HG03280 (cell line): ENCODE results near the gene CYSTM1.
"Not testable (repeated sequence)": the region's sequence is repeated elsewhere in the genome, so short reads cannot be mapped to it uniquely, and the experiment has no call there.

Experiments
- ATAC-seq: cut with Tn5 transposase; IDR thresholded peaks from one replicate; pipeline ENCODE4 v1.9.1; 2021; ENCODE audit warnings: mild to moderate bottlenecking, moderate library complexity; ENCODE audit not compliant: unreplicated experiment

Gene CYSTM1

GRCh38 chr5:140175367-140176030 is 511 bp downstream of the CYSTM1 start:
- peak; percentile 40 for ATAC-seq

GRCh38 chr5:140176031-140176387 is 1.0 kb downstream of the CYSTM1 start:
- no peak for ATAC-seq

- ATAC-seq, result no peak
Observed at GRCh38 chr5:140178086-140178410, 3.1 kb downstream of the CYSTM1 start.

GRCh38 chr5:140178482-140179116 is 3.6 kb downstream of the CYSTM1 start:
- no peak for ATAC-seq

- ATAC-seq, result no peak
Observed at GRCh38 chr5:140181002-140181483, 6.1 kb downstream of the CYSTM1 start.

GRCh38 chr5:140181525-140181924 is 6.5 kb downstream of the CYSTM1 start:
- no peak for ATAC-seq

GRCh38 chr5:140182075-140182711 is 7.2 kb downstream of the CYSTM1 start:
- ATAC-seq, result no peak

GRCh38 chr5:140182803-140183367 is 7.9 kb downstream of the CYSTM1 start:
- no peak for ATAC-seq

- no peak for ATAC-seq
Observed at GRCh38 chr5:140185409-140185808, 10.4 kb downstream of the CYSTM1 start.

- ATAC-seq, result no peak
Observed at GRCh38 chr5:140186267-140186671, 11.3 kb downstream of the CYSTM1 start.

GRCh38 chr5:140189253-140189652 is 14.3 kb downstream of the CYSTM1 start:
- ATAC-seq, result no peak

- no peak for ATAC-seq
Observed at GRCh38 chr5:140189977-140190871, 15.2 kb downstream of the CYSTM1 start.

GRCh38 chr5:140190872-140191218 is 15.9 kb downstream of the CYSTM1 start:
- ATAC-seq, result no peak

GRCh38 chr5:140192715-140193430 is 17.9 kb downstream of the CYSTM1 start:
- no peak for ATAC-seq

- ATAC-seq, result no peak
Observed at GRCh38 chr5:140194662-140195061, 19.7 kb downstream of the CYSTM1 start.

GRCh38 chr5:140196115-140196814 is 21.3 kb downstream of the CYSTM1 start:
- ATAC-seq, result no peak

GRCh38 chr5:140197023-140197422 is 22.0 kb downstream of the CYSTM1 start:
- ATAC-seq, result no peak

- not testable (repeated sequence) for ATAC-seq
Observed at GRCh38 chr5:140198915-140199314, 23.9 kb downstream of the CYSTM1 start.

GRCh38 chr5:140202078-140202477 is 27.1 kb downstream of the CYSTM1 start:
- ATAC-seq, result no peak

GRCh38 chr5:140202610-140203009 is 27.6 kb downstream of the CYSTM1 start:
- ATAC-seq, result no peak
